Measurements from ENCODE around the gene COL26A1. TPM values are rescaled to one million over a fixed set of nuclear protein-coding genes. Genes with fewer than 3 reads are reported as not detected.

The COL26A1 gene
- total RNA-seq, 1 donor from 2014 or later, result 0.58 TPM

DNA sequence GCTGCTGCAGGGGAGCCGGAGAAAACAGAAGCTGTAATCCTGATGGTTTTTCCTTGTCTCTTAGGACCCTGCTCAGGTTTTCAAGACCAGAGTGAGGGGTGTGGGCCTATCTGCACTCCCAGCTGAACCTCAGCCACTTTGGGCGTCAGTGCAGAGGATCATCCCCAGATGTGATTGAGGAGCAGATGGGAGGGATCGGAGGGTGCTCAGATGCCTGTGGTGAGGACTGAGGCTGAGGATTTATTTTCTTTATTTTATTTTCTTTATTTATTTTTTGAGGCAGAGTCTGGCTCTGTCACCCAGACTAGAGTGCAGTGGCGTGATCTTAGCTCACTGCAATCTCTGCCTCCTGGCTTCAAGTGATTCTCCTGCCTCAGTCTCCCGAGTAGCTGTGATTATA lies 13.9 kb downstream of the COL26A1 start:
- H3K4me3 ChIP-seq, result no peak overlapping the region
- H3K27me3 ChIP-seq, result no peaks in the 10 kb centered on the region
- DNase-seq (no peak), ATAC-seq (no peak)
- intact Hi-C loops (cut with DNase I), result no loop called here
- TF ChIP-seq CTCF (IDR thresholded peaks at IDR 0.05), result no peak
- no peaks in the 10 kb centered on the region for H3K36me3 ChIP-seq
- no peaks in the 10 kb centered on the region for H3K9me3 ChIP-seq
- H3K4me1 ChIP-seq, result peaks cover 9% of the 10 kb centered on the region
- no peak overlapping the region for H3K27ac ChIP-seq

- DNase-seq (no peak), ATAC-seq (no peak)
- no peaks in the 10 kb centered on the region for H3K27me3 ChIP-seq
- no peak for TF ChIP-seq CTCF (IDR thresholded peaks at IDR 0.05)
- H3K36me3 ChIP-seq, result no peaks in the 10 kb centered on the region
- no peaks in the 10 kb centered on the region for H3K9me3 ChIP-seq
- peaks cover 9% of the 10 kb centered on the region for H3K4me1 ChIP-seq
- intact Hi-C loops (cut with DNase I), result no loop called here
- no peak overlapping the region for H3K27ac ChIP-seq
- no peak overlapping the region for H3K4me3 ChIP-seq
These were observed 14.6 kb downstream of the COL26A1 start for GRCh38 chr7:101377189-101377736.

DNA sequence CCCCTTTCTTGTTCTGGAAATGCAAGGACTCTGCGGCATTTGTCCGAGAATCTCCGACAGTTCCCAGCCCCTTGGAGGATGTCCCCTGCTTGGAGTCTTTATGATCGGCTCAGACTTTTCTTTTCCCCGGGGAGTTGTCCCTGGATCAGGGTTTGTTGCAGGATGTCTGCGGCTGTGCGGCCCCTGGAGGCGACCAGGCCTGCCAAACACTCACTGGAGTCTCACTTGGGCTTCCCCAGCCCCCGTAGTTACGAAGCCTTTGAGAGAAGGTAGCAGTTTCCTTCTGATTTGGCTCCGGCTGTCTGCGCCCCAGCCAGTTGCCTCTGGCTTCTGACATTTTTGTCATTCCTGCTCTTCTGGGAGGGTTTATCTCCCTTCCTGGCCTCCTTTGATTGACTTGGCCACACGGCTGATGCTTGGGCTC lies 16.1 kb downstream of the COL26A1 start:
- intact Hi-C loops (cut with DNase I), result no loop called here

GRCh38 chr7:101379302-101379701 lies 16.6 kb downstream of the COL26A1 start:
- intact Hi-C loops (cut with DNase I), result no loop called here
- no peak for ATAC-seq
- DNase-seq, result no peak
- Histone ChIP-seq H3K27me3 (no peaks in the 10 kb centered on the region), H3K36me3 (no peaks in the 10 kb centered on the region), H3K27ac (no peak overlapping the region), H3K4me1 (peaks cover 2% of the 10 kb centered on the region), H3K4me3 (no peak overlapping the region), H3K9me3 (no peaks in the 10 kb centered on the region)
- no peak for TF ChIP-seq CTCF (IDR thresholded peaks at IDR 0.05)

More for the DNA sequence above, 16.1 kb downstream of the COL26A1 start:
- Histone ChIP-seq H3K4me1 (peaks cover 4% of the 10 kb centered on the region), H3K4me3 (no peak overlapping the region), H3K27me3 (no peaks in the 10 kb centered on the region), H3K36me3 (no peaks in the 10 kb centered on the region), H3K9me3 (no peaks in the 10 kb centered on the region), H3K27ac (no peak overlapping the region)
- TF ChIP-seq CTCF (IDR thresholded peaks at IDR 0.05), result no peak
- DNase-seq (no peak), ATAC-seq (peak; percentile 14)

DNA sequence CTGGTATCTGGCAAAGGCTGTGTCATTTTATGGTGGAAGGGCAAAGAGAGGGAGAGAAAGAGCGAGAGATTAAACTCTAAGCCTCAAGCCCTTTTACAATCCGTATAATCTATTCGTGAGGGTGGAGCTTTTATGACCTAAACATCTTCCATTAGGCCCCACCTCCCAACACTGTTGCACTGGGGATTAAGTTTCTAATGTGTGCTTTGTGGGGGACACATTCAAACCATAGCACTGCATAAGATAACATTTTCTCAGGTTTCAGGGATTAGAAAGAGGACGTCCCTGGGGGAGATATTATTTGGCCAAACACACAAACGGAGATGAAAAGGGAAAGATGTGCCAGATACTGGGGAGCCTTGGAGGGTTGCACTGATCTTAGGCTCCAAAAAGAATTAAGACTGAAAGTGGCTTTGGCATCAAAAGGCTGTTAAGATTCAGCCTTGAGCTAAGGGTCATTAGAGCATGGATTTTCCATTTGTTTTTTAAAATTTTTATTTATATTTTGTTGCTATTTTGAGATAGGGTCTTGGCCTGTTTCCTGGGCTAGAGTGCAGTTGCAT lies 19.0 kb downstream of the COL26A1 start:
- no peak overlapping the region for H3K27ac ChIP-seq
- no peak overlapping the region for H3K4me3 ChIP-seq
- intact Hi-C loops (cut with DNase I), result no loop called here
- H3K9me3 ChIP-seq, result no peaks in the 10 kb centered on the region
- no peaks in the 10 kb centered on the region for H3K4me1 ChIP-seq
- TF ChIP-seq CTCF (IDR thresholded peaks at IDR 0.05), result no peak
- no peaks in the 10 kb centered on the region for H3K27me3 ChIP-seq
- H3K36me3 ChIP-seq, result no peaks in the 10 kb centered on the region
- DNase-seq (no peak), ATAC-seq (no peak)

GRCh38 chr7:101382937-101383336 lies 20.3 kb downstream of the COL26A1 start:
- Histone ChIP-seq H3K4me3 (no peak overlapping the region), H3K27me3 (no peaks in the 10 kb centered on the region), H3K36me3 (no peaks in the 10 kb centered on the region), H3K27ac (no peak overlapping the region), H3K9me3 (no peaks in the 10 kb centered on the region), H3K4me1 (no peaks in the 10 kb centered on the region)
- DNase-seq (no peak), ATAC-seq (no peak)
- no peak for TF ChIP-seq CTCF (IDR thresholded peaks at IDR 0.05)
- intact Hi-C loops (cut with DNase I), result no loop called here
